Measurements from ENCODE around the gene ADGRD1.
"Not testable (repeated sequence)": the region's sequence is repeated elsewhere in the genome, so short reads cannot be mapped to it uniquely, and the experiment has no call there.

ADGRD1 gene

GRCh38 chr12:131119936-131120335 lies 166.2 kb downstream of the ADGRD1 start:
- Mint-ChIP-seq H3K9me3 (no peaks in the 10 kb centered on the region), H3K27ac (no peak overlapping the region), H3K36me3 (no peaks in the 10 kb centered on the region), H3K4me1 (no peaks in the 10 kb centered on the region), H3K4me3 (no peak overlapping the region), H3K27me3 (peaks cover 39% of the 10 kb centered on the region)
- no peak for ATAC-seq

DNA sequence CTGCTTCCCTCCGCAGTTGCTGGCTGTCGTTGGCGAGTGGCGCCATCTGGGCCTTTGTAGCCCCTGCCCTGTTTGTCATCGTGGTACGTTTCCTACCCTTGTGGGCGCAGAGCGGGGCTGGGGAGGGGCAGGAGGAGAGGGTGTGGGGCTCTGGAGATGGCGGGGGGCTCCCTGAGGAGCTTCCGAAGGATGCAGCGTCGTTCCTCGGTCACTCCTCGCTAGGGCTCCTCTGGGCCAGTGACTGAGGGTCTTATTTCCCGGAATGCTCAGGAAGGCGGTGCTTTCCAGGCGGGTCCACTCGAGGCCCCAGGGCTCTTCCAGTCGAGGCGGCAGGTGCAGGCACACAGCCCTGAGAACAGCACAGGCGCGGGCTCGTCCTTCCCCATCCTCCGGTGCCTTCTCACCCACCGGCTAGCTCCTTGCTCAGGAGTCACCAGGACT lies 167.1 kb downstream of the ADGRD1 start:
- Mint-ChIP-seq H3K27ac (no peak overlapping the region), H3K4me1 (no peaks in the 10 kb centered on the region), H3K27me3 (peaks cover 30% of the 10 kb centered on the region), H3K9me3 (no peaks in the 10 kb centered on the region), H3K4me3 (no peak overlapping the region), H3K36me3 (no peaks in the 10 kb centered on the region)
- no peak for ATAC-seq

DNA sequence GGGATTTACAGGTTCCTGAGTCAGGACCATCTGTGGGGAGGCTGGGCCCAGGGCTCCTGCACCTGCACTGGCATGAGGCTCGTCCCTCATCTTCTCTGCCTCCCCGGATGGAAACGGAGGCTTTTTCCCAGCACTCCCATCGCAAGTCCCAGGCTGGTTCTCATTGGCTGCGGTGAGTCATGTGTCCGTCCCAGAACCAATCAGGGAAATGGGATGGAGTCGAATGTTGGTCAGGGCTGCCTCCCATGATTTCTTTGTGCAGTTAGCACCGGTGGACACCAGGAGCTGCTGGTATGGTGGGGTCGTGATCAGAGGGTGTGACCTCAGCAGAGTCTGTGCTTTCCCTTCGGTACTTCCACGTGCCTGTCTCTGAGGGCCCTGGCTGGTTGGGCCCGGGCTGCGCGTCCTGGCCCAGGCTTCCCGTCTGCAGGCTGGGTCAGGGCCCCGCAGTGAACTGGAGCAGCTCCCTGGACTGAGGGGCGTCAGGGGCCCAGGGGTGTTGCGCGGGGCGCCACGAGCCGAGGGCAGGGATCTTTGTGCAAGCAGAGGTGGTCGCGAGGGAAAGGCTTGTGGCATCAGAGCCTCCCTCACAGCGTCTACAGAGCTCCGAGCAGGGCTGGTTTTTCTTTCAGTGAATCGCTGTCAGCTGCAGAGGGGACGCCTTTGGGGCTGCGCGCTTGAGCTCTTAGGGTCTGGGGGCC lies 168.1 kb downstream of the ADGRD1 start:
- Mint-ChIP-seq H3K27me3 (peaks cover 20% of the 10 kb centered on the region), H3K9me3 (no peaks in the 10 kb centered on the region), H3K27ac (no peak overlapping the region), H3K36me3 (no peaks in the 10 kb centered on the region), H3K4me3 (no peak overlapping the region), H3K4me1 (no peaks in the 10 kb centered on the region)
- no peak for ATAC-seq

DNA sequence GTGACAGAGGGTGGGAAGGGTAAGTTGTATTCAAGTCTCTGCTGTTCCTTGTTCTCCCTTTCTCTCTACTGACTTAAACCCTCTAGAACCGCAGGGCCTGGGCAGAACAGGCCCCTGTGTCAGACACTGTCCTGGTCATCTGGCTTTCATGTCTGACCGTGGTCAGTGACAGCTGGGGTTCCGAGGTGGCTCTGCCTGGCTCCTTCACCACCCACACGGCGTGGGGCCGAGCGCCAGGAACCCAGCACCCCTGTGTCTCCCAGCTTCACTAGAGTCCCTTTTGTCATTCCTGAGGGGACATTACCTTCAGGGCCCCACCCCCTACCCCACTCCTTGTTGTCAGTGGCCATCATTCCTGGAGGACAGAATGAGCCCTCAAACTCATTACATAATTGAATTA lies 168.9 kb downstream of the ADGRD1 start:
- Mint-ChIP-seq H3K27me3 (peaks cover 14% of the 10 kb centered on the region), H3K36me3 (no peaks in the 10 kb centered on the region), H3K27ac (no peak overlapping the region), H3K9me3 (no peaks in the 10 kb centered on the region), H3K4me1 (no peaks in the 10 kb centered on the region), H3K4me3 (no peak overlapping the region)
- ATAC-seq, result no peak

GRCh38 chr12:131123817-131124216 lies 170.1 kb downstream of the ADGRD1 start:
- H3K36me3 Mint-ChIP-seq, result no peaks in the 10 kb centered on the region
- H3K27ac Mint-ChIP-seq, result no peak overlapping the region
- peaks cover 3% of the 10 kb centered on the region for H3K9me3 Mint-ChIP-seq

GRCh38 chr12:131124487-131125280 lies 171.0 kb downstream of the ADGRD1 start:
- Mint-ChIP-seq H3K4me3 (no peak overlapping the region), H3K27ac (no peak overlapping the region), H3K36me3 (no peaks in the 10 kb centered on the region), H3K9me3 (peaks cover 3% of the 10 kb centered on the region), H3K4me1 (no peaks in the 10 kb centered on the region), H3K27me3 (no peaks in the 10 kb centered on the region)
- ATAC-seq, result no peak

More at GRCh38 chr12:131123817-131124216, 170.1 kb downstream of the ADGRD1 start:
- peaks cover 2% of the 10 kb centered on the region for H3K27me3 Mint-ChIP-seq
- no peak overlapping the region for H3K4me3 Mint-ChIP-seq
- no peak for ATAC-seq
- H3K4me1 Mint-ChIP-seq, result no peaks in the 10 kb centered on the region

DNA sequence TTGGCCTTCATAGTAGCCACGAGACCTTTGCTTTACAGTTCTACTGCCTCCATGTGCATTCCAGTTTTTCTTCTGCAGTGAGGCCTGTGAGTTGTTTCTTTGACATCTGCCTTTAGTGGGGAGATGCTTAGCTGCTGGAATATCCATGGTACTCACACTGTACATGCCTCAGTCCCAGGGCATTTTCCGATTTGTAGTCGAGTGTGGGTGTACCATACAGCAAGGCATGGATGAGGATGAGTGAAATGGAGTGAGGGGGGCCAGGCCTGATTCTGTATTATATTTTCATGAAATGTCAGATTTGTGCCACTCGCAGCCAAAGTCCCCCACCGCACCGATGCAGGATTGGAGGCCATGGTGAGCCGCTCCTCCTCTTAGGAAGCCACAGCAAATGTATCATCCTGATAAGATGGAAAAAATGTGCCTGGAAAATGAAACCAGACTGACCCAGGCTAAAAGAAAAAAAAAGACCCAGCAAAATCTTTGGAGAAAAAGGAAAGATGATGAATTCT lies 173.0 kb downstream of the ADGRD1 start:
- Mint-ChIP-seq H3K27me3 (peaks cover 1% of the 10 kb centered on the region), H3K4me3 (no peak overlapping the region), H3K36me3 (no peaks in the 10 kb centered on the region), H3K4me1 (no peaks in the 10 kb centered on the region), H3K27ac (no peak overlapping the region), H3K9me3 (peaks cover 3% of the 10 kb centered on the region)
- no peak for ATAC-seq

DNA sequence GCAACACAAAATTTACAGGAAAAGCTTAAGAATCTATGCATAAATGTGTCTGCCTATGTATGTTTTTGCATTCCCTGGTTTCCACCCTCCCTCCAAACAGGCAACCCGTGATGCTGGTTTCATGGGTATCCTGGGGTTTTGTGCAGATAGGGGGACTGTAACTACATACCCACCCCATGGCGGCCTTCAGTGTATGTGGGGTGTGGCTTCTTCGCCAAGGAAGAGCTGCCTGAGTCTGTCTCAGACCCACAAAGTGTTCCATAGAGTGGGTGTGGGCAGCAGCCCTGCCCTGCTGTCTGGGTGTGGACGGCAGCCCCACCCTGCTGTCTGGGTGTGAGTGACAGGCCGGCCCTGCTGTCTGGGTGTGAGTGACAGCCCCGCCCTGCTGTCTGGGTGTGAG lies 174.8 kb downstream of the ADGRD1 start:
- ATAC-seq, result no peak
- Mint-ChIP-seq H3K9me3 (peaks cover 3% of the 10 kb centered on the region), H3K27ac (no peak overlapping the region), H3K36me3 (no peaks in the 10 kb centered on the region), H3K27me3 (peaks cover 20% of the 10 kb centered on the region), H3K4me3 (no peak overlapping the region), H3K4me1 (peaks cover 9% of the 10 kb centered on the region)

DNA sequence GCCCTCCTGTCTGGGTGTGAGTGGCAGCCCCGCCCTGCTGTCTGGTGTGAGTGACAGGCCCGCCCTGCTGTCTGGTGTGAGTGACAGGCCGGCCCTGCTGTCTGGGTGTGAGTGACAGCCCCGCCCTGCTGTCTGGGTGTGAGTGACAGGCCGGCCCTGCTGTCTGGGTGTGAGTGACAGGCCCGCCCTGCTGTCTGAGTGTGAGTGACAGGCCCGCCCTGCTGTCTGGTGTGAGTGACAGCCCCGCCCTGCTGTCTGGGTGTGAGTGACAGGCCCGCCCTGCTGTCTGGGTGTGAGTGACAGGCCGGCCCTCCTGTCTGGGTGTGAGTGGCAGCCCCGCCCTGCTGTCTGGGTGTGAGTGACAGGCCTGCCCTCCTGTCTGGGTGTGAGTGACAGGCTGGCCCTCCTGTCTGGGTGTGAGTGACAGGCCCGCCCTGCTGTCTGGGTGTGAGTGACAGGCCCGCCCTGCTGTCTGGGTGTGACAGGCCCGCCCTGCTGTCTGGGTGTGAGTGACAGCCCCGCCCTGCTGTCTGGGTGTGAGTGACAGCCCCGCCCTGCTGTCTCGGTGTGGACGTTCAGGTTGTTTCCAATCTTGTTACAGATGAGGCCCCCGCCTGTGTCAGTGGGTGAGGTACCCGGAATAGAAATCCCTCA lies 175.4 kb downstream of the ADGRD1 start:
- not testable (repeated sequence) for H3K4me1 Mint-ChIP-seq, ATAC-seq, H3K4me3 Mint-ChIP-seq, H3K27ac Mint-ChIP-seq, H3K36me3 Mint-ChIP-seq, H3K9me3 Mint-ChIP-seq
- H3K27me3 Mint-ChIP-seq, result peaks cover 22% of the 10 kb centered on the region

DNA sequence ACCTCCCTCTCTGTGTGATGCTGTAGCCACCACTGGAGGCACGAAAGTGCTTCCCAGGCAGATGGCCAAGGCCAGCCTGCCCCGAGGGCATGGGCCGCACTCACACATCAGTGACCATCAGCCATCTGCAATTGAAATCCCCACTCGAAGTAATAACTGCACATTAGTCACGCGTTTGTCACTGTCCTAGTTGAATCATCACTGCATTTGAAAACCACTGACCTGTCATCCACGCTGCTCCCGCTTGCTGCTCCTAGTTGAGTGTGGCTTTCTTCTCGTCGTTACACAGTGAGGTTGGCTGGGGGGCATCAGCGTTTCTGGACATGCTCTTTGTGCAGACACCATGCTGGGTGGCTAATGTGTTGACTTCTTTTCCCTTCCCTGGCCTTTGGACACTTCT lies 176.1 kb downstream of the ADGRD1 start:
- no peak for ATAC-seq
- Mint-ChIP-seq H3K9me3 (peaks cover 3% of the 10 kb centered on the region), H3K36me3 (no peaks in the 10 kb centered on the region), H3K27me3 (peaks cover 22% of the 10 kb centered on the region), H3K4me3 (no peak overlapping the region), H3K27ac (no peak overlapping the region), H3K4me1 (peaks cover 9% of the 10 kb centered on the region)

GRCh38 chr12:131130311-131130911 lies 176.7 kb downstream of the ADGRD1 start:
- Mint-ChIP-seq H3K27me3 (peaks cover 22% of the 10 kb centered on the region), H3K4me1 (peaks cover 9% of the 10 kb centered on the region), H3K9me3 (peaks cover 3% of the 10 kb centered on the region), H3K4me3 (no peak overlapping the region), H3K36me3 (no peaks in the 10 kb centered on the region), H3K27ac (no peak overlapping the region)
- ATAC-seq, result no peak

GRCh38 chr12:131131077-131131807 lies 177.5 kb downstream of the ADGRD1 start:
- no peak overlapping the region for H3K4me3 Mint-ChIP-seq
- H3K27ac Mint-ChIP-seq, result no peak overlapping the region
- ATAC-seq, result no peak
- peaks cover 22% of the 10 kb centered on the region for H3K27me3 Mint-ChIP-seq
- H3K36me3 Mint-ChIP-seq, result no peaks in the 10 kb centered on the region
- H3K4me1 Mint-ChIP-seq, result peaks cover 9% of the 10 kb centered on the region
- H3K9me3 Mint-ChIP-seq, result peaks cover 3% of the 10 kb centered on the region

GRCh38 chr12:131131808-131132117 lies 178.1 kb downstream of the ADGRD1 start:
- Mint-ChIP-seq H3K27me3 (peaks cover 22% of the 10 kb centered on the region), H3K4me1 (peaks cover 9% of the 10 kb centered on the region), H3K4me3 (no peak overlapping the region), H3K27ac (no peak overlapping the region), H3K9me3 (peaks cover 3% of the 10 kb centered on the region), H3K36me3 (no peaks in the 10 kb centered on the region)
- ATAC-seq, result no peak

DNA sequence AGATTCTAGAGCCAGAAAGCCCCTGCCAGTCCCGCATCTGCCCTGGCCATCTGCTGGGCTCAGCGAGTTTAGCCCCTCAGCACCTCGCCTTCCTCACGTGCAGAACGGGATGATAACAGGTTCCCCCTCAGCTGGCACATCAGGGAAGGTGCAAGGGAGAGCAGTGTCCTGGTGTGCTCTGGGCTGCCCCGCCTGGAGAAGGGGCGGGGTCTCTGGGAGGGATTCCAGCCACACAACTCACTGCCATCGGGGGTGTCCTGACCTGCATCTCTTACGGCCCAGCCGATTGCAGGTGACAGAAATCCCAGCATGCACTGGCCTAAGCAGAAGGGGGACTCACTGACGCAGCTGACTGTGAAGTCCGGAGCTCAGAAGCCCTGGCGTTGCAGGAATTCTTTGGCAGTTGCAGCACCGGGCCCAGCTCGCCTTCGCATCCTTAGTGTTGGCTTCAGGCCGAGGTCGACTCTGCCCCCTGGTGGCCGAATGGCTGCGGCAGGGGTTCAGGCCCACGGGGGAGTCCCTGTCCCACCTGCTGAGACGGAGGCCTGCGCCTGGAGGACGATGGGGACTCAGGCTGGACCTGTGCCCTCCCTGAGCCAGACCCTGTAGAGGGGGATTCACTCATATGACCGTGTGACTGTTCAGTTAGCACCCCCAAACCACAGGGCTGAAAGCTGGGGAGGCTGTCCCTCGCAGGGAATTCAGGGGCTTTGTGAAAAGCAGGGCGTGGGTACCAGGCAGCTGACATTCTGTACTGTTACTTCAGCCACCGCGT lies 178.6 kb downstream of the ADGRD1 start:
- Mint-ChIP-seq H3K27me3 (peaks cover 22% of the 10 kb centered on the region), H3K9me3 (peaks cover 3% of the 10 kb centered on the region), H3K27ac (no peak overlapping the region), H3K4me1 (peaks cover 9% of the 10 kb centered on the region), H3K36me3 (no peaks in the 10 kb centered on the region), H3K4me3 (no peak overlapping the region)
- ATAC-seq, result peak; percentile 68
